ENCODE data around the gene ASB10.

ASB10 gene

GRCh38 chr7:151185762-151186639, 1.0 kb downstream of the ASB10 start:
- no peak for DNase-seq

GRCh38 chr7:151181011-151181431, 6.0 kb downstream of the ASB10 start:
- DNase-seq: no peak

DNA sequence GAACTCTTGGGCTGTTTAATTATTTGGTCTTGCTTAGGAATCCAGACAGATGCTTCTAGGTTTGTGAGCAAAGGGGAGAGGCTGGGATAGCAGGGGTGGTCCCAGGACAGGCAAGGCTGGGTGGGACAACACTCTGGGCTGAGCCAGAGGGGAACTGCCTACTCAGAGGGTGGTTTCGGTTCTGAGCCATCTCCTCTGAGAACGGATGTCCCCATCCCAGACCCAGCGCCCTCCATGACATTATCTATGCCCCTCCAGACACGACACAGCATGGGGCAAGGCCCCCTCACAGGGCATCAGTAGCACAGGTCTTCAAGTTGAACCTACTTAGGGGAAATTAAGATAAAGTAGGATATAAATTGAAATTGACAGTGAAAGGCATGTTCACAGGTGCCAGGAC, 7.1 kb downstream of the ASB10 start:
- no peak for DNase-seq

DNA sequence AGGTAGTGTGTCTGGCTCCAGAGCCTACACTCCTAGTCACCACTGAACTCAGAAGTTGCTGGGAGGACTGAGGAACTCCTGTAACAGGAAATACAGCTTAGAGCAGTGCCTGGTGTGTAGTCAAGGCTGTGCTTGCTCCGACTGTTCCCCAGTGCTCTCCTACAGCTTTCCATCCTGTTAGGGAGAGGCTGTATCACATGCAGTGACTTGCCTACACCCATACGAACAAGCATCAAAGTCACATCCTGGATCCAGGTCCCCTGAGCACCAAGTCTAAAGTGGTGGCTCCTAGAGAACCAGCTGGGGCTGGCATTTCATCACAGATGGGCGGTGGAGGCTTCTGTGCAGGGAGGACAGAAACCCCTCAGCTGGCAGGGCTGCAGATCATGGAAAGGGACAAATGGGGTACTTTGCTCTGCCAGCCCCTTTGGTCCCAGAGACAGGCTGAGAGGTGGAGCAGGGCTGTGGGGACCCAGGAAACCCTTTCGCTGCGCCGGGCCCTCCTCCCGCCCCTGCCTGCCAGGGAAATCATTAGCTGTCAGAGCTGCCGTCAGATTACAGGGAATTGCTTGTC, 7.7 kb downstream of the ASB10 start:
- no peak for DNase-seq

DNA sequence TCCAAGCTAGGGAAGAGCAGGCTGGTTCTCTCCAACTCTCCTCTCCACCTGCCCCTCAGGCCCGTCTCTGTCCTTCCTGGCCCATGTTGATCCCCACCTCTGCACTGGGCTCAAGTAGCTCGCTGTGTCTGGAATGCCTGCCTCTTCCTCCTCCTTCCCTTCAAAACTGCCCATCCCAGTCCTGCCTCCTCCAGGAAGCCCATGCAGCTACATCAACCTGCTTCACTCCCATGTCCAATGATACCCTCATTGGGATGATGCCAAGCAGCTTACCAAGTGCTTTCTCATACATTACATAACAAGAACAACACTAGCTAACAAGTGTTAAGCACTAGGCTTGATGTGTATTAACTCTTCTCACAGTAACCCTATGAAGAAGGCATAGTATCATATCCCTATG, 8.2 kb downstream of the ASB10 start:
- no peak for DNase-seq

DNA sequence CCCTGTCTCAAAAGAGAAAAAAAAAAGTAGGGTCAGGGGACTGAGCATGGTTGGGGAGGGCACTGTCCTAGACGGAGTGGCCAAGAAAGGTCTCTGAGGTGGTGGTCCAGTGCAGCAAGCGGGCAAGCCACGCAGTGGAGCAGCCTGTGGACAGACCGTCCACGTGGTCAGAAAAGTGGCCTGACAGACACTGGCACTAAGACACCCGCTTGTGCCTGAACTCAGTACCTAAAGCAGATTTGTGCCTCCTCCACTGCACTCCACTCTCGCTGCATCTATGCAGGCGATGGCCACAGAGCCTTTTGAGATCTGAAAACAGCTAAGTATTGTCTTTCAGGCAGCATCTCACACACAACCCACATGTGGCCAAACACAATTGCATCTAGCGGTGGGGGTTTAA, 8.8 kb downstream of the ASB10 start:
- DNase-seq: no peak

GRCh38 chr7:151177310-151177709, 9.7 kb downstream of the ASB10 start:
- DNase-seq: no peak

DNA sequence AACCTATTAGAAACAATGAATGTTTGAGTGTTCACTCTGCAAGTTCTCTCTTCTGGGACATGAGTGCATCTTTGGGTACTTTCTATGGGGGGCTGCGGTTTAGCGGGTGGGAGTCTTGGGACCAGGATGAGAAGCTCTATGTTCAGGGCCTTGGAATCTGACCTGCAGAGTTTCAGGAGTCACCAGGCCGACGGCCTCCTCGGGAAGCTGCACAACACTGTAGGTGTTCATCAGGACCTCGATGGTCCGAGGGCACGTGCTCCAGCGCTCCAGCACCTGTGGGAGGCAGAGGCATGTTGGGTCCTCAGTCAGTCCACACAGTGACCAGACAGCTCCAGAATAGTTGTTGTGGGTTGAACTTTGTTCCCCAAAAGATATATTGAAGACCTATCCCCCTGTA, 10.6 kb downstream of the ASB10 start:
- no peak for DNase-seq

GRCh38 chr7:151175793-151176311, 11.2 kb downstream of the ASB10 start:
- no peak for DNase-seq

DNA sequence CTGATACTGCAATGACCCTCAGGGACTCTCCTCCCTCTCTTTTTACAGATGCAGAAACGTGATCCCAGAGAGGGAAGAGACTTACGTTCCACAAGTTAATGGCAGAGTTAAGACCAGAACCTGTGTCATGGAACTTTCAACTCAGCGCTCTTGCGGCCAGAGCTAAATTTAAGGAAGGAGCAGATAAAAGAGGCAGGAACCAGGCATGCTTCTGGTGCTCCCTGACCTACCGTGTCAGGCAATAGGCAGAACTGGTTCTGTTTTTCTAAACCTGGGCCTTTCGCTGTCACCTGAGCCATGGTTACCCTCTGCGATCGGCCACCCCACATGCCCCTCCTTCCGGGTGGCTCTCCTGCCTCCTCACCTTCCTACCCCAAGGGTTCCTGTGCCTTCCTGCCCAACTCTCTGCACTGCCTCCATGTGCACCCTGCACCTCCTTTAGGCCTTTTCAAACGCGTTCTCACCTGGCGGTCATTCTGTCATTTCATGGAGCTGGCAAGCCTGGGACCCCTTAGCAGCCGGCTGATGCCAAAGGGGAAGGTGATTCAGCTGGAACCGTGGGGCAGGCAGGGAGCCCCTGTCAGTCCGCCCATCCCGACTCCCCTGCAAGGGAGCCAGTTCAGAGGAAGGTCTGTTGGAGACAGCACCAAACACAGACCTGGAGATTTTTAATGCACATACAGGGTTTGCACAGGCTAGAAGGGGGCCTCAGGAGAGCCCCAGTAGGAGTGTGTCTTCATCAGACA, 11.8 kb downstream of the ASB10 start:
- no peak for DNase-seq

DNA sequence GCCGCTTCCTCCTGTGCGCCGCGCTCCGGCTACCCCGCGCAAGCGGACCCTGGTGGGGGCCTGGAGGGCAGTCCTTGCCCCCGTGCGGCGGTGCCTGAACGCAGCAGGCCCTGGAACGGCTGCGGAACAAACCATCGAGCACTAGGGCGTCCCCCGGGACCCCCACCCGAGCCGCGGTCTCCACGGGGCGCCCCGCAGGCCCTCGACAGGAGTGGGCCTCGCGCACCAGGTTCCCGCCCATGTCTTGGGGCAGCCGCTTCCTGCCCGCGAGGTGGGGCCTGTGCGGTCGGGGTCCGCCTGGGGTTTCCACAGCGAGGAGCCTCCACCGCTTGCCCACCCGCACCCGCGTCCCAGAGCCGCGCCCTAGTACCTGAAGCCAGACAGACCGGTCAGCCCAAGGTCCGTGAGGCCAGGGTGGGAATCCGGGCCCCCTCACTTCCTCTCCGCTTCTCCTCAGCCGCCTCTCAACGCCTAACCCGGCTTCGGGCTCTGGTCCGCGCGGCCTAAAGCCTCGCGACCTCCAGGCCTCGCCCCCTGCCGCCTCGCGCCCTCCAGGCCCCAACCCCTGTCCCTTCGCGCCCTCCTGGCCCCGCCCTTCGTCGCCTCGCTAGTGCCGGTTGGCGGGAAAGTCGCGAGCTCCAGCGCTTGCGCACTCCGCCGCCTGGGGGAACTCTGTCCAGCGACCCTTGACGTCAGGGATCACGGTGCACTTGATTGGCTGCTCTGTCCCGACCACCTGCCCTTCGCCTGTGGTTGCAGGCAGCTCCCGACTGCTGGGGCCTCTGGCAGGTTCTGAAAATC, 12.6 kb downstream of the ASB10 start:
- peak; percentile 52 for DNase-seq

- no peak for DNase-seq
Measured at GRCh38 chr7:151173386-151174245, 13.4 kb downstream of the ASB10 start.

DNA sequence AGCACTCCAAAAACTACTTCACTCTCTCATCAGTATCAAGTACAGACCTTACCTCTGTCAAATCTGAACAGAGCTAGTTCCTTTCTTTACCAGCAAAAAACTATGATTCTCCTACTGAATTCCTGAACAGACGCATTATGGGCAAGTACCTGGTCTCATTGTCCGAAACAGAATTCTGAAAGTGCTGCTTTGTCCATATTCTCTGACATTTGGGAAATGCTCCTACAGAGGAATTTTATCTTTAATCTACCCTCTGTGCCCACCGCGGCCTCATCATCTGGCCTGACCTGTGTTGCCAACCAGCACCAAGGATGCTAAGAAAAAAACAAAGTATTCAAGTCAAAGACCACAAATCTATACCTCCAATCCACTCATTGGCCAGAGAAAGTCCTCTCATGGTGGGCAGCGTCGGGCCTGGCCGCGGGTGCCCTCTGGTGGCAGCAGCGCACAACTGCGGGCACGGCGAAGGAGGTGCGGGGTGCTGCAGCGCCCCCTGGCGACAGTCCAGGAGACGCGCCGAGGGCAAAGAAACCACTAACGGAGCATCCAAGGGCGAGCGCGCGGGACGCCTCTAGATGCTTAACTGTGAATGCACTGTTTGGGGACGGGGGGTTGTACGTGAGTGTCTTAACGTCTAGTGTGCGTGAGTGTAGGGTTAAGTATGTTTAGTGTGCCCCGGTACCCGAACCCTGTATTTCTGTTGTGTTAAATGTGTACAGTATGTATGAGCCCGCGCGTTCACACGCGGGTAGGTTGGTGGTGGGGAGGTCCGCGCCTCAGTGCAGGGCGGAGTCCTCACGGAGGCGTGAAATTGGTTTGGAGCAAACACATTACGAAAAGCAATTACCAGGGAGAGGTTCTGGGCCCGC, 14.5 kb downstream of the ASB10 start:
- DNase-seq: peak; percentile 83

DNA sequence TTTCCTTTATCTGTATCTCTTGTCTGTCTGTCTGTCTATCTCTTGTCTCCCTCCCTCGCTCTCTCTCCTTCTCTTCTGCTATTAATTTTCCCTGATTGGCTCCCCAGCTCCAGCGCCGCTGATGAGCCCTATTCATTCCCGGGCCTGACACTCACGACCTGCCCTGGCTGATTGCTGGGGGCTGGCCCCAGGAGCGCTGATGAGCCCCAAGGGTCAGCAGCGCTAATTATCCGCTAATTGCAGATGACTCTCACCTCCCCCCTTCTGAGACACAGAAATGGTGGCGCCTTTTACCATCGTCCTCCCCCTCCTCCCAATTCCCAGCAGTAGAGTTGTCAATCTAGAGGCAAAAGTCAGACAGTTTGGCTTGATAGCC, 18.3 kb downstream of the ASB10 start:
- no peak for DNase-seq

DNA sequence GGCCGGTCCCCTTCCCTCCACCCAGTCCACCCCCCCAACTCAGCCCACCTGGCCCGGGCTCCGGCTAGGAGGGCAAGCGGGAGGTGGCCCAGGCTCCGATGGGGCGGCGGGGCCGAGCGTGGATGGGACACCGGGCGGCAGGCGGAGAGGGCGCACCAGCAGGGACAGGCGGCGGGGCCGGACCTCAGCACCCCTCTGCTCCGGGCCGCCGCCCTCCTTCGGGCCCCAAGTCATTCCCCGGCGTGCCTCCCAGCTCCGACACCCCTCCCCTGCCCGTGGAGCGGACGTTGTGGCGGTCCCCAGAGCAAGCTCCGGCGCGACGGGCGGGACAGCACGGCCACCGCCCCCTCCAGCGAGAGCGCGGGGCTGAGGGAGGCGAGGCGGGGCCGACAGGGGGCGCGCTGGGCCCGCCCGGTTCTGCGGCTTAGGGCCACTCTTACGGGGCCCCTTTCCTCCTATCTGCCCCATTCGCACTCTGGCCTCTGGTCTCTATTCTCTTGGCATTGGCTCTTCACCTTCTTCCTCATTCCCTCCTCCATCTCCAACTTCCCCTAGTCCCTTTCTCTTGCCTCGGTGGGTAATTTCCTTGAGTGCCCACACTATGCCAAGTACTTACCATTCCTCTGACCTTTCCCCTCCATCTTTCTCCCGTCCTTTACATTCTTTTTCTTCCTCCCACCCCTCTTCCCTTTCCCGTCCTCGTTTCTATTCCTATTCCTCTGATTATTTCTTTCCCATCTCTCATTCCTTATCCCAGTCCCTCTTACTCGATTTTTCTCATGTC, 18.9 kb downstream of the ASB10 start:
- peak; percentile 74 for DNase-seq

- DNase-seq: peak; percentile 31
Measured at GRCh38 chr7:151167197-151167961, 19.7 kb downstream of the ASB10 start, which contains the start of gene GBX1. TSS of gene GBX1 (minus strand) at chr7:151167694. CDS start at chr7:151167548, 146 bp downstream.

DNA sequence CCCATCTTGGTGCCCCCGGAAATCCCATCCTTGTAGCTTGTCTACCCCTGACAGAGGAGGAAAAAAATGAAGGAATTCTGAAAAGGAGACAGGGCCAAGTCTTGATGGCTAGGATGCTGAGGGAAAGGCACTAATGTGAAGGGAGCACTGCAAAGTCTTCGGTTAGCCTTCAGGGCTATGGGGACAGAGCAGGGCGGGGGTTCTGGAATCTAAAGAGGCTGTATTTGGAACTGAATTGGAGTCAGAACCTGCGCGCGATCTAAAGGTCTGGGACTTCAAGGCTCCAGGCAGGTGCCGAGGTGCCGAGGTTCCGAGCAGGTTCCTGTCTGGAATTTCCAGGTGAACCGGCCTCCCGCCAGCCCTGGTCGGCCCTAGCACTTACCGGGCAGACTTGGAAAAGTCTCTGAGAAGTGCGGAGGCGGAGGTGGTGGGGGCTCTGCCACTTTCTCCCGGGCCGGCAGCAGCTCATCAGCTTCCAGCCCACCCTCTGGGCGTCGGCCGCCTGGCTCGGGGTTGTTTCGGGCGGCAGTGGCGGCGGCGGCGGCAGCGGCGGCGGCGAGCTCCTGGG, 20.3 kb downstream of the ASB10 start:
- peak; percentile 14 for DNase-seq

DNA sequence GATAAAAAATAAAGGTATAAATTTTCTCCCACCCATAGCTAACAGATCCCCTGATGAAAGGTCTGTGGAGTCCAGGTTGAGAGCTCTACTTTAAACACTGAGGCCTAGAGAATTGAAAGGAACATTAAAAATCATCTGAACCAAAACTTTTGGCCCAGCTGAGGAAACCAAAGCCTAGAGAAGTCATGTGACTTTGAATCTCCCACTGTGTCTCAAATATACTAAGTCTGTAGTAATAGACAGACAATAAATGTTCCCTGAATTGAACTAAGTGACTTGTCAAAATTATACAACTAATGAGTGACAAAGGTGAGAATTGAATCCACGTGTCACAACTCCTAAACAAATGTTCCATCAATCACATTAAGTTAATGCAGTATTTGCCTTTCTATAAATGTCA, 25.3 kb downstream of the ASB10 start:
- no peak for DNase-seq

Data from stimulated activated CD4-positive, alpha-beta T cell treated with anti-CD3 and anti-CD28 coated beads, Interleukin-15, amount 100 ng/mL, for 24 hours (primary cell).